ENCODE results near the gene NR3C2.
"Not testable (repeated sequence)": the region's sequence is repeated elsewhere in the genome, so short reads cannot be mapped to it uniquely, and the experiment has no call there.

NR3C2 gene

DNA sequence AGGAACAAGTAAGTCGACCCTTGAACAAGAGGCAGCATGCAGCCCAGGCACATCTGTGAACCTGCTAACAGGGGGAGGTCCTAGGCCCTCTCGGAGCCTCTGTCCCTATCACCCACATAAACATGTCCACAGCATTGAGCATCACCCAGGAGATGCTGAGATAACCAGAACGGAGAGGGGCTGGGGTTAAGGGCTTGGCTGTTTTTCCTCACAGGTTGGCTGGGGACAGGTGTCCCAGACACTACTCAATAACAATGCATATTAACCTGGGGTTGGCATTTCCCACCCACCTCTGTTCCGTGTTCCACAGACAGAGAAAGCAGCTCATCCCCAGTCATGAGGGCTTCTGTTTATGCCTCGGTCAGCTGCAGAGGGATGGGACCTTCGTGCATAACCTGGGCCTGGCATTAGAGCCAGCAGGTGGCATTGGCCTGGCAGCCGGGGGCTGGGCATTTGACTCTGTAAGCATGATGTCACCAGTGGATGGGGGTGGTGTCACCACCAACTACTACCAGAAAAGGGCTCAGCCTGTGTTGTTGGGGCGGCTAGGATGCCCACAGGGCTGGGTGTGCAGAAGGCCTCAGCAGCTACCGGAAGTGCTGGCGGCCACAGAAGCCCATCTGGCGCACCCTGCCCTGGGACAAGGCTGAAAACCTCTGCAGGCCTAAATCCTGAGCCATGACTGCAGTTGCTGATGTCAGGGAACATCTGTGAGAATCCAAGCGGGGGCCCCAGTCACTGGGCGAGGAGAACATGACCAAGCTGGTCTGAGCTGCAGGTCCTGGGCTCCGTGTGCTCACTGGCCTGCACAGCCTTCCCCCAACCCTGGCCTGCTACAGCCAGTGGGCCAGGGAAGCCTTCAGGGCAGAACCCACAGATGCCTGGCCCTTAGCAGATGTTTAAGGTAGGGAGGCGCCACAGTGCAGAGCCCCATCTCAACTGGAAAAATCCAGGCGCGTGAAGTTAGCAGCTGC is 351.4 kb downstream of the NR3C2 start:
- no peaks in the 10 kb centered on the region for H3K27me3 Mint-ChIP-seq
- H3K4me3 Mint-ChIP-seq: no peak overlapping the region
- H3K36me3 Mint-ChIP-seq: peaks cover 18% of the 10 kb centered on the region
- no peaks in the 10 kb centered on the region for H3K9me3 Mint-ChIP-seq (ENCODE audit: low read depth)
- H3K27ac Mint-ChIP-seq: no peak overlapping the region
- H3K4me1 Mint-ChIP-seq (ENCODE audit: low read depth): peaks cover 15% of the 10 kb centered on the region

DNA sequence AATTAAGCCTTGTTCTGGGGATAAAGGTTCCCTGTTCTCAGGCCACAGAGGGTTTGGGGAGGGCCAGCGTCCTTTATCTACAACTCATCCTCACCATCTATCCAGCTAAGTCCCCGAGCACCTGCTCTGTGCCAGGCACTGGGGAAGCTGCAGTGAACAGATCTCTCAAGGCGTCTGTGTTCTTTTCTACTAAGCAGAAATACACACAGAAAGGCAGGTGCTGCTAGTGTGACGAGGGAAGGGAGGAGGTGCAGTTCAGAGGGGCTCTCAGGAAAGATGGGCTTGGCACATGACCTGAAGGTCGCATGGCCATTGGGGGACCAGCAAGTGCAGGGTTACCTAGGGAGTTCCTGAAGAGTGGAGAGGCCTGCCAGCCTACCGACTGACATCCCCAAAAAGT is 352.2 kb downstream of the NR3C2 start:
- Mint-ChIP-seq H3K27ac (no peak overlapping the region), H3K36me3 (peaks cover 19% of the 10 kb centered on the region), H3K27me3 (no peaks in the 10 kb centered on the region), H3K4me3 (no peak overlapping the region), H3K9me3 (ENCODE audit: low read depth) (peaks cover 4% of the 10 kb centered on the region), H3K4me1 (ENCODE audit: low read depth) (peaks cover 19% of the 10 kb centered on the region)

DNA sequence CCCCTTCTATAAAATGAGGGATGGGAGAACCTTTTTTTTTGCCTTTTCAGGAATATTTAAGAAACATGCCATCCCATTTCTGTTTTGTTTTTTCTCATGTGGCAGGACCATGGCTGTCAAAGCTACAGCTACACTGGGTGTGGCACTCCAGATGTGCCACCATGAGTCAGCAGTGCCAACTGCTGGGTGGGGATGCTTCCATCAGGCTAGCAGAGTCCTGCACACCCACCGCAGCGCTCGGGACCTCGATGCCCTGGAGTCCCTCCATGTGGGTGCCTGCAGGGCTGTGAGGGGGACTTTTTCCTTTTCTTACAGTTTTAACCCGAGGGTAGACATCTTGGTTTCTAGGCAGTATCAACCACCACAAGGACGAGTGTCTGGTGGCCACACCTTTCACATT is 352.6 kb downstream of the NR3C2 start:
- Mint-ChIP-seq H3K4me1 (ENCODE audit: low read depth) (peaks cover 22% of the 10 kb centered on the region), H3K27ac (no peak overlapping the region), H3K27me3 (no peaks in the 10 kb centered on the region), H3K9me3 (ENCODE audit: low read depth) (peaks cover 6% of the 10 kb centered on the region), H3K4me3 (no peak overlapping the region), H3K36me3 (peaks cover 21% of the 10 kb centered on the region)

DNA sequence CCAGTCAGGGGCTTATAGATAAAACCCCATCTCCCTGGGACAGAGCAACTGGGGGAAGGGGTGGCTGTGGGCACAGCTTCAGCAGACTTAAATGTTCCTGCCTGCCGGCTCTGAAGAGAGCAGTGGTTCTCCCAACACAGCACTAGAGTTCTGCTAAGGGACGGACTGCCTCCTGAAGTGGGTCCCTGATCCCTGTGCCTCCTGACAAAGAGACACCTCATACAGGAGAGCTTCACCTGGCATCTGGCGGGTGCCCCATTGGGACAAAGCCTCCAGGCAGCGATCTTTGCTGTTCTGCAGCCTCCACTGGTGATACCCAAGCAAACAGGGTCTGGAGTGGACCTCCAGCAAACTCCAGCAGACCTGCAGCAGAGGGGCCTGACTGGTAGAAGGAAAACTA is 359.1 kb downstream of the NR3C2 start:
- H3K4me3 Mint-ChIP-seq, H3K27ac Mint-ChIP-seq, H3K27me3 Mint-ChIP-seq: not testable (repeated sequence)
- Mint-ChIP-seq H3K4me1 (ENCODE audit: low read depth) (peaks cover 29% of the 10 kb centered on the region), H3K9me3 (ENCODE audit: low read depth) (peaks cover 16% of the 10 kb centered on the region), H3K36me3 (peaks cover 35% of the 10 kb centered on the region)

DNA sequence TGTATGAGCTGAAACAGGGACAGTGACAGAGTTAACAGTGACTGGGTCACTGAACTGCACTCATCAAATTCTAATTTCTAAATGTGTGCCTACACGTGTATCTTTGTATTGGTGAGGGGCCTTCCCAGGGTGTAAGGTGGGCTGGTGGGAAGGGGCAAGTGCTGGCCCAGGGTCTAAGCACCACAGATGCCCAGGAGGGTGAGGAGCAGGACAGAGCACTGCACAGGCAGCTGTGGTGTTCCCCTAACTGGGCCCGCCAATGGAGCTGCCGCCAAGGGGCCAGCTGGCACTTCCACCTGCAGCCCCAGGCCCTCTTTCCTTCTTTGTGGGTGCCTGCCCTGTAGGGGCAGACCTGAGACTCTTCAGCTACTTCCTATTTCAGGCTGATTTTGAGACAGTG is 360.5 kb downstream of the NR3C2 start:
- H3K4me1 Mint-ChIP-seq (ENCODE audit: low read depth): peaks cover 20% of the 10 kb centered on the region
- H3K36me3 Mint-ChIP-seq: peaks cover 43% of the 10 kb centered on the region
- H3K27me3 Mint-ChIP-seq: no peaks in the 10 kb centered on the region
- H3K9me3 Mint-ChIP-seq (ENCODE audit: low read depth): peaks cover 16% of the 10 kb centered on the region
- H3K4me3 Mint-ChIP-seq: no peak overlapping the region
- no peak overlapping the region for H3K27ac Mint-ChIP-seq

DNA sequence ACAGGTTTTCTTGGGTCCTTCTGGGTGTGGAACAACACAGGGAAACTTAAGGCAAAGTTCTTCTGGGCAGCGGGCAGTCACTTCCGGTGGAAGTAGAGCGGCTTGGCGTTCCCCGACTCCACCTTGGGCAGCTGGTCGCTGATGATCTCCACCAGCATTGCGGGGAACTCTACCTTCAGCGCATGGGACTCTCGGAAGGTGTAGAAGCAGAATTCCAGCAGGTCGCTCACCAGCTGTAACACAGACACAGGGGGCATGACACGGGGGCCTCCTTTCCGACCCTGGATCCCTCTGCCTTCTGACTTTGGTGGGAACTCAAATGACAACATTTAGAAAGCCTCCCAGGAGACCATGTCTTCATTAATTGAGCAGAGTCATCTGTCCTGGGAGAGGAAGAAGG is 360.9 kb downstream of the NR3C2 start:
- H3K27me3 Mint-ChIP-seq: no peaks in the 10 kb centered on the region
- H3K36me3 Mint-ChIP-seq: peaks cover 46% of the 10 kb centered on the region
- no peak overlapping the region for H3K4me3 Mint-ChIP-seq
- H3K4me1 Mint-ChIP-seq (ENCODE audit: low read depth): peaks cover 18% of the 10 kb centered on the region
- H3K27ac Mint-ChIP-seq: no peak overlapping the region
- H3K9me3 Mint-ChIP-seq (ENCODE audit: low read depth): peaks cover 20% of the 10 kb centered on the region

DNA sequence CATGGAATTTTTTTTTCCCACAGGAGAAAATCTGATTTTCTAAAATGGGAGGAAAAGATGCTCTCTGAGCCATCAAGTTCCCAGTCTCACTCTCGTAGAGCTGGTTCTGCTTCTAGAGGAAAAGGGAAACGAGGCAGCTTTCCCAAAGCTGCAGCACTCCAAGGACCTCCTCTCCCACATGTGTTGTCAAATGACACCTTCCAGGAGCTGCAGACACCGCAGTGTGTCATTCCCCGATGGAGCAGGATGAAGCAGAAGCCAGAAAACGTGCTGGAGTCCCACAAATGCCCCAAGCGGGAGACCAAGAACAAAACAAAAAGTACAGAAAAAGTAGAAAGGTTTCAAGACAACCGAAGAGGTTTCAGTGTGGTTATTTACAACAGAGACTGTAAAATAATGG is 362.3 kb downstream of the NR3C2 start:
- Mint-ChIP-seq H3K4me1 (ENCODE audit: low read depth) (peaks cover 11% of the 10 kb centered on the region), H3K9me3 (ENCODE audit: low read depth) (peaks cover 25% of the 10 kb centered on the region), H3K36me3 (peaks cover 54% of the 10 kb centered on the region), H3K27me3 (no peaks in the 10 kb centered on the region), H3K27ac (no peak overlapping the region), H3K4me3 (no peak overlapping the region)

DNA sequence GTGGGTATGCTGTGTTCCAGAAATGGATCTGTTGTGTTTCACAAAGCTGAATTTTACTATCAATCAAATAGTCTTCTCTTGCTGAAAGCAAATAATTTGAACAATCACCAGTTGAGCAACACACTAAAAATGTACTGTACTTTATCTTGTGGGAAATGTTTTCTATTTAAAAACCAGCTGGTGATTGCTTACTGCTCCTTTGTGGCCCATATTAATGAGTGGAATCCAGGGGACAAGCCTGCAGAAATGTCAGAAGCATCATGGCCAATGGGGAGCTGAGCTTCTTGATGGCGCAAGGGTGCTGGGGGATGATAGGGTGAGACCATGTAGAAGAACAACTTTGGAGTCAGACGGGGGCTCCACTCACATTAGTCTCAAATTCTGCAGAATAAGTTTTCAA is 364.2 kb downstream of the NR3C2 start:
- no peak overlapping the region for H3K27ac Mint-ChIP-seq
- peaks cover 55% of the 10 kb centered on the region for H3K36me3 Mint-ChIP-seq
- H3K4me3 Mint-ChIP-seq: no peak overlapping the region

DNA sequence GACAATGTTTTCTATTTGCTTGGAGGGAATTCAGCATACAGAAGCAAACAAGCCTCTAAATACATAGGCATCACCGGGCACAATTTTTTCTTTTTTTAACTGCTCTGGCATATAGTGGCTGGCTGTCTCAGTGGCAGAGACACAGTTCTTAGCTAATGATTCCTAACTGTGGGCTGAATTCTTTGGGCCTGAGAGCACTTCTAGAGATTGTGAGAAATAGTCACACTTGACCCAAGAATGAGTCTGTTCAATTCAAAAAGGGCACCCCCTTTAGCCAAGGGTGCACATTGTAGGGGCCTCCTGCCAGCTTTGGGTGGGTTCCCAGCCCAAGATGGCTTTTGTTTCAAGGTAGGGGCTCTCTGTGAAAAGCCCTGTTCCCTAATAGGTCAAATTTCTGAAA is 364.6 kb downstream of the NR3C2 start:
- Mint-ChIP-seq H3K36me3 (peaks cover 56% of the 10 kb centered on the region), H3K27me3 (no peaks in the 10 kb centered on the region), H3K4me3 (no peak overlapping the region), H3K4me1 (ENCODE audit: low read depth) (no peaks in the 10 kb centered on the region), H3K9me3 (ENCODE audit: low read depth) (peaks cover 14% of the 10 kb centered on the region), H3K27ac (no peak overlapping the region)

More for the DNA sequence above, 364.2 kb downstream of the NR3C2 start:
- no peaks in the 10 kb centered on the region for H3K27me3 Mint-ChIP-seq
- no peaks in the 10 kb centered on the region for H3K4me1 Mint-ChIP-seq (ENCODE audit: low read depth)
- H3K9me3 Mint-ChIP-seq (ENCODE audit: low read depth): peaks cover 14% of the 10 kb centered on the region

DNA sequence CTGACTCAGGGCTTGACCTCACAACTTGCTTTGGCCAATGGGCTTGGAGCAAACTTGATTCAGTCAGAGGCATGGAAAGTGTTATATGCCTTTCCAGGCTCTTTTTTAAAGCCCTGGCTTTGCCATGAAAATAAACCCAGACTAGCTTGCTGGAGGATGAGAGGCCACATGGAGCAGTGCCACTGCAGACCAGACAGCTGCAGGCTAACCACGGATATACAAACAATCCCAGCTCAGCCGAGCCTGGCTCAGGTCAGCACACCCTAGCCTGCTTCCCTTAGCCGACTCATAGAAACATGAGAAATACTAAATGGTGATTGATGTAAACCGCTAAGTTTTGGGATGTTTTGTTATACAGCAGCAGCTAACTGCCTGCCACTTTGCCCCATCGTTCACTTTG is 365.2 kb downstream of the NR3C2 start:
- H3K36me3 Mint-ChIP-seq: peaks cover 56% of the 10 kb centered on the region
- H3K27me3 Mint-ChIP-seq: no peaks in the 10 kb centered on the region
- peaks cover 14% of the 10 kb centered on the region for H3K9me3 Mint-ChIP-seq (ENCODE audit: low read depth)
- H3K4me1 Mint-ChIP-seq (ENCODE audit: low read depth): no peaks in the 10 kb centered on the region
- no peak overlapping the region for H3K4me3 Mint-ChIP-seq
- no peak overlapping the region for H3K27ac Mint-ChIP-seq

DNA sequence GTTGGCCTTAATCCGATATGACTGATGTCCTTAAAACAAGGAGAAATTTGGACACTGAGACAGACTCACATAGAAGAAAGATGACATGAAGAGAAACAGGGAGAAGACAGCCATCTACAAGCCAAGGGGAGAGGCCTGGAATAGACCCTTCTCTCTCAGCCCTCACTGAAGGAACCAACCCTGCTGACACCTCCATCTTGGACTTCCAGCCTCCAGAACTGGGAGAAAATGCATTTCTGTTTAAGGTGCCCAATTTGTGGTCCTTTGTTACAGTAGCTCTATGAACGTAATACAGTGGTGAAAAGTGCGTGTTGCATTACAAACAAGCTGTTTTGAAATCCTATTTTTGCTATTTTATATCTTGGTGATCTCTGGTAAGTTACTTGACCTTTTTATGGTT is 366.8 kb downstream of the NR3C2 start:
- no peaks in the 10 kb centered on the region for H3K4me1 Mint-ChIP-seq (ENCODE audit: low read depth)
- peaks cover 14% of the 10 kb centered on the region for H3K9me3 Mint-ChIP-seq (ENCODE audit: low read depth)
- peaks cover 51% of the 10 kb centered on the region for H3K36me3 Mint-ChIP-seq
- no peak overlapping the region for H3K4me3 Mint-ChIP-seq
- H3K27ac Mint-ChIP-seq: no peak overlapping the region
- H3K27me3 Mint-ChIP-seq: no peaks in the 10 kb centered on the region

DNA sequence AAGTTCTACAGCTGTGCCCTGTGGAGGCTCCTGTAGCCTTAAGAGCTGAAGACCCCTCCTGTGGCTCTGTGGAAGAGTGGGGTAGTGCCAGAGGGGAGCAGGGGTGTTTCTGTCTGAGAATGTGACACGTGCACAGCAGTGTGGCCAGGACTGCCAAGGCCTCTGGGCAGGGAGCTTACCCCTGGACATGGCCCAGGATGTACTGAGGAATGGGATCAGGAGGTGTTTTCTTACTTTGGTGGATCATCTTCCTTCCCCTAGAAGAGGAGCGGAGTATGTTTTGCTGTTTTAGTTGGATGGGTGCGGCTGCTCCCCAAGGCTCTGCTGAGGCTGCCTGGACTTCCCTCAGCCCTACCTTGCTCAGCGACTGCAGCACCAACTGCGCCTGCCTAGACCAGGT is 367.8 kb downstream of the NR3C2 start:
- H3K27me3 Mint-ChIP-seq: no peaks in the 10 kb centered on the region
- no peaks in the 10 kb centered on the region for H3K4me1 Mint-ChIP-seq (ENCODE audit: low read depth)
- H3K27ac Mint-ChIP-seq: peak overlapping the region; percentile 34
- peaks cover 51% of the 10 kb centered on the region for H3K36me3 Mint-ChIP-seq
- peaks cover 14% of the 10 kb centered on the region for H3K9me3 Mint-ChIP-seq (ENCODE audit: low read depth)
- no peak overlapping the region for H3K4me3 Mint-ChIP-seq

DNA sequence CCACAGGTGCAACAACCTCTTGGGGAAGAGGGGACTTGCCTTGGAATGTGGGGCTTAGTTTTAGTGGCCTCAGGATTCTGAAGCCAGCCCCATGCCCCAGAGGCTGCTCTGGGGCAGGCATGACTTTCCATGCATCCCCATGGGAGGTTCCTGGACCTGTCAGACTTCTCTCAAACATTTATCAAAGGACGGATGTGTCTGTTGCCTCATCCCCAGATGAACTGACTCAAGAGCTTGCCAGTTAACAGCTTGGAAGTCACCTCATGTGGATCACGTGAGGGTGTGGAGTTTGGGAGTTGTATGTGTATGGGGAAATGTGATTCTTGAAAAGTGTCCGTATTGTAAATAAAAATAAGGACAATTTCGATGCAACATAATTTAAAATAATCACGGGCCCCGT is 368.9 kb downstream of the NR3C2 start:
- H3K36me3 Mint-ChIP-seq: peaks cover 50% of the 10 kb centered on the region
- H3K9me3 Mint-ChIP-seq (ENCODE audit: low read depth): peaks cover 14% of the 10 kb centered on the region
- H3K27ac Mint-ChIP-seq: no peak overlapping the region
- H3K4me3 Mint-ChIP-seq: no peak overlapping the region
- H3K27me3 Mint-ChIP-seq: no peaks in the 10 kb centered on the region
- peaks cover 6% of the 10 kb centered on the region for H3K4me1 Mint-ChIP-seq (ENCODE audit: low read depth)

DNA sequence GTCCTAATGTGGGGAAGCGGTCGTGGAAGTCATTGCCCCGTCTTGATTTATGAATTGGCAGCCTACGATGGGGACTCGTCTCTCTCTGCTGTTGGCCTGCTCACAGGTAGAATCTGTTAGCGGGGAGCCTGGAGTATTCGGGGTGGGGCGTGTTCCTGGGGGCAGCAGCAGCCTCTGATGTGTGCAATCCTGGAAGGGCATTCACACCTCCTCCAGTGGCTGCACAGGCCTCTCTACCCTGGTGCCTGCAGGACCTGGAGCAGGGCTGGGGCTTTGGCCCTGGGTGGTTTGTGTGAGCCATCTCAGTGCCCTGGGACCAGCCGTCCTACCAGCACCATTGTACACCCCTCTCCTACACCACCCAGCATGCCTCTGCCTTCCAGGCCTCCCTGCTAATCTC is 369.4 kb downstream of the NR3C2 start:
- Mint-ChIP-seq H3K9me3 (ENCODE audit: low read depth) (peaks cover 14% of the 10 kb centered on the region), H3K27me3 (no peaks in the 10 kb centered on the region), H3K4me1 (ENCODE audit: low read depth) (peaks cover 6% of the 10 kb centered on the region), H3K4me3 (no peak overlapping the region), H3K36me3 (peaks cover 45% of the 10 kb centered on the region), H3K27ac (no peak overlapping the region)

DNA sequence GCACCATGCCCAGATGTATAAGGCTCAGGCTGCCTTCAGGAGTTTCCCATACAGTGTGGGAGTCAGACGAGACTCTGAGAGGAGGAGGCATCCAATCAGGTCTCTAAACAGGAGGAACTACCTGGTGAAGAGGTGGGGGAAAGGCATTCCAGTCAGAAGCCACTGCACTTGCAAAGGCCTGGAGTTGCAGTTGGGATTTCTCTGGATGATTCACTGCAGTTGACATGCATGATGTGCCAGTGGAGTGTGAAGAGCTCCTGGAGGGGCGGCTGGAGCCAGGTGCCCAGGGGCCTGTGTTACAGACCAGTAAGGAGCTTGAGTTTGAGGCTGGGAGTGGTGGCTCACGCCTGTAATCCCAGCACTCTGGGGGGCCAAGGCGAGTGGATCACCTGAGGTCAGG is 371.2 kb downstream of the NR3C2 start:
- H3K9me3 Mint-ChIP-seq (ENCODE audit: low read depth): peaks cover 8% of the 10 kb centered on the region
- H3K36me3 Mint-ChIP-seq: peaks cover 30% of the 10 kb centered on the region
- no peaks in the 10 kb centered on the region for H3K27me3 Mint-ChIP-seq
- H3K27ac Mint-ChIP-seq: no peak overlapping the region
- H3K4me1 Mint-ChIP-seq (ENCODE audit: low read depth): peaks cover 14% of the 10 kb centered on the region
- H3K4me3 Mint-ChIP-seq: no peak overlapping the region

DNA sequence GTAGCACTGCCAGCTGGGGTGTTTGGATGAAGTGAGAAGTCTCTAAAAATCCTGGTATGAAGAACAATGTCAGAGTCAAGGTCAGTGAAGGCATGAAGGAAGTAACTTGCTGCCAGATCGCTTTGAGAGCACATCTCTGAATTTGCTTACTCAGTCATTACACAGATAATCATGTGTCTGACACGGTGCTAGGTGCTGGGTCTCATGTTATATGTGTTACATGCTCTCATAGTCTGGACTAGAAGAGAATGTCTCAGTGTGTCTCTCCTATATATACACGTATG is 372.4 kb downstream of the NR3C2 start:
- peaks cover 14% of the 10 kb centered on the region for H3K4me1 Mint-ChIP-seq (ENCODE audit: low read depth)
- no peak overlapping the region for H3K4me3 Mint-ChIP-seq
- H3K36me3 Mint-ChIP-seq: peaks cover 30% of the 10 kb centered on the region
- H3K27me3 Mint-ChIP-seq: no peaks in the 10 kb centered on the region
- no peaks in the 10 kb centered on the region for H3K9me3 Mint-ChIP-seq (ENCODE audit: low read depth)
- no peak overlapping the region for H3K27ac Mint-ChIP-seq

Data from activated naive CD8-positive, alpha-beta T cell (primary cell).